ENCODE measurements around the gene PLEKHA6. TPM values are rescaled to one million over a fixed set of nuclear protein-coding genes. Genes with fewer than 3 reads are reported as not detected.

The PLEKHA6 gene
- total RNA-seq, 1 experiment from 2014 or later, result 2.1 TPM

DNA sequence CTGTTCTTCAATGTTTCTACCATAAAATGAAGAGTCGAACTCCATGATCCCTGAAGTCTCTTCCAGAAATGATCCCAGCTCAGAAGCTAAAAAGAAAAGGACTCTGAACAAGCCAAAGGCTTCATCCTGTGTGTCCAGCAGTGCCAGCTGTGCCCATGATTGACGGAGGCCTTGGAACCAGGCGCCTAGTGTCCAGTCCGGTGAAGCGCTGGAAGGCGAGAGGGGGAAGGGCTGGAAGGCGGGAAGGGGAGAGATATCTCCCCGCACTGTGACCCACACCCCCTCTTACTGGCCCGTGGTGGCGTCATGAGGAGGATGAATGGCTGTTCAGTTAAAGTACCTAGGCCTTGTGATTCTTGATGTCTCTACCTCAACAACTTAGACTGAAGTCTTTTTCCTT is 10.4 kb upstream of the PLEKHA6 start:
- Histone ChIP-seq H3K79me2 (ENCODE audit: insufficient read depth, low read length) (no peaks in the 10 kb centered on the region), H3T11ph (ENCODE audit: low read length) (no peak overlapping the region), H3K18ac (ENCODE audit: insufficient read length, low read depth, low read length) (no peak overlapping the region), H3K9ac (ENCODE audit: extremely low read depth, insufficient read length, low read length) (no peak overlapping the region), H2AFZ (ENCODE audit: low read length) (no peak overlapping the region), H2BK12ac (ENCODE audit: insufficient read length, low read depth, low read length) (no peak overlapping the region), H3K4ac (ENCODE audit: low read depth, low read length) (no peak overlapping the region), H3K23ac (ENCODE audit: insufficient read length, low read depth, low read length) (no peak overlapping the region), H3K56ac (ENCODE audit: insufficient read length, low read depth, low read length) (no peak overlapping the region), H2BK5ac (ENCODE audit: insufficient read length, low read length) (no peak overlapping the region), H3K4me1 (ENCODE audit: insufficient read depth, low read length) (no peaks in the 10 kb centered on the region), H3K27me3 (ENCODE audit: insufficient read depth, low read length) (no peaks in the 10 kb centered on the region), H4K5ac (ENCODE audit: insufficient read length, low read depth, low read length) (no peak overlapping the region), H2BK20ac (ENCODE audit: low read depth, low read length, poor library complexity, severe bottlenecking) (no peak overlapping the region), H4K8ac (replicated peaks; ENCODE audit: insufficient read length, low read depth, low read length) (no peak overlapping the region), H3K14ac (ENCODE audit: insufficient read depth, low read length) (no peak overlapping the region), H3K27ac (ENCODE audit: insufficient read length, low read depth, low read length) (no peak overlapping the region), H4K20me1 (ENCODE audit: control insufficient read depth, insufficient read depth, insufficient read length) (no peaks in the 10 kb centered on the region), H3K4me2 (ENCODE audit: insufficient read depth, insufficient read length, low read length) (no peak overlapping the region), H2BK120ac (ENCODE audit: low read depth, low read length, poor library complexity, severe bottlenecking) (no peak overlapping the region), H2AK5ac (ENCODE audit: insufficient read length, low read length) (no peak overlapping the region), H3K79me1 (ENCODE audit: insufficient read depth, low read depth, low read length, poor library complexity, severe bottlenecking) (no peaks in the 10 kb centered on the region), H3K9me3 (ENCODE audit: control insufficient read depth, low read depth, low read length) (no peaks in the 10 kb centered on the region), H3K23me2 (ENCODE audit: insufficient read length, low read depth, low read length, poor library complexity, severe bottlenecking) (no peaks in the 10 kb centered on the region), H4K91ac (ENCODE audit: insufficient read length, low read depth, low read length) (no peak overlapping the region), H2BK15ac (ENCODE audit: low read depth, low read length) (no peak overlapping the region)
- no CpG with 5 or more reads among the region's 10 CpGs for WGBS (ENCODE audit: extremely low coverage, insufficient read length, low lambda C conversion rate)
- TF ChIP-seq, protein P1, sequence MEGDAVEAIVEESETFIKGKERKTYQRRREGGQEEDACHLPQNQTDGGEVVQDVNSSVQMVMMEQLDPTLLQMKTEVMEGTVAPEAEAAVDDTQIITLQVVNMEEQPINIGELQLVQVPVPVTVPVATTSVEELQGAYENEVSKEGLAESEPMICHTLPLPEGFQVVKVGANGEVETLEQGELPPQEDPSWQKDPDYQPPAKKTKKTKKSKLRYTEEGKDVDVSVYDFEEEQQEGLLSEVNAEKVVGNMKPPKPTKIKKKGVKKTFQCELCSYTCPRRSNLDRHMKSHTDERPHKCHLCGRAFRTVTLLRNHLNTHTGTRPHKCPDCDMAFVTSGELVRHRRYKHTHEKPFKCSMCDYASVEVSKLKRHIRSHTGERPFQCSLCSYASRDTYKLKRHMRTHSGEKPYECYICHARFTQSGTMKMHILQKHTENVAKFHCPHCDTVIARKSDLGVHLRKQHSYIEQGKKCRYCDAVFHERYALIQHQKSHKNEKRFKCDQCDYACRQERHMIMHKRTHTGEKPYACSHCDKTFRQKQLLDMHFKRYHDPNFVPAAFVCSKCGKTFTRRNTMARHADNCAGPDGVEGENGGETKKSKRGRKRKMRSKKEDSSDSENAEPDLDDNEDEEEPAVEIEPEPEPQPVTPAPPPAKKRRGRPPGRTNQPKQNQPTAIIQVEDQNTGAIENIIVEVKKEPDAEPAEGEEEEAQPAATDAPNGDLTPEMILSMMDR (conservative IDR thresholded peaks at IDR 0.05), result no peak
- Mint-ChIP-seq H3K4me3 (no peak overlapping the region), H3K4me1 (no peaks in the 10 kb centered on the region), H3K36me3 (ENCODE audit: insufficient read depth in 1 of 3, low read depth in 3 of 3) (no peaks in the 10 kb centered on the region), H3K27me3 (ENCODE audit: low read depth) (peaks cover 15% of the 10 kb centered on the region; the same call in 1 of the 2 replicates), H3K27ac (no peak overlapping the region), H3K9me3 (no peaks in the 10 kb centered on the region)
- no peak for DNase-seq
